ENCODE measurements around the gene RELN. TPM values are rescaled to one million over a fixed set of nuclear protein-coding genes. Genes with fewer than 3 reads are reported as not detected.

Gene RELN
- total RNA-seq, 4 donors from 2014 or later = 2.5 to 10.1 (median 6.5) TPM

DNA sequence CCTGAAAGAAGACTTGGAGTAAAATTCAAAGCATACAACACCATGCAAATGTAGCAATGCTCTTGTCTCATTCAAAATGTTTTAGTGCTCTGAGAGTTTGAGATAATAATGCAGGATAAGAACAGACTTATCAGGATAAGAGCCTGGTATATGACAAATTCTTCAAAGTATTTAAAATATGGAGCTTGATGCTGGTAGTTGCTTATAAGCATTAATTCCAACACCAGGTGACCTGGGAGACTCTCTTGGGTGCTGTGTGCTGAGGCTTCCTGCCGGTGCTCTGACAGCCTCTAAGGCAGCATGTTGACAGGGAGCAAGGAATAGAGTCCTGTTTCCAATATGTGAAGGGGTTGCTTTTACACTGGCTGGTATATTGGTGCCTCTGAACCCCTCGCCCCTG, 508.7 kb downstream of the RELN start:
- WGBS = 64% methylated on average over 2 of the region's 2 CpGs

DNA sequence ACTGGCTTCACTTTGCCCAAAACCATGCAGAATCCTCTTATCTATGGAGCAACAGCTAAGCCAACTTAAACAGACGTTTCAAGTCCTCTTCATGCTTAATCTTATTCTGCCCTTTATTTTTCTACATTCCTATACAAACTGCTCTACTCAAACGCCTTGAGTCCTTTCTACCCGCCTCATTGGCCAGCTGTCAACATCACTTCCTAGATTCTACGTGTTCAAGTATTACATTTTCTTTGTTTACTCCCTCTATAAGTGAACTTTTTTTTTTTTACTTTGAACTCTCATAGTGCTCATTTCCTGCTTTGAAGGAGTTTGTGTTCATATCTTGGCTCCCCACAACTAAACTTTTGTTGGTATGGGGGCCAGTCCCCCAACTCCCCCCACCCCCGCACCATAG, 514.5 kb downstream of the RELN start:
- Histone ChIP-seq H3K4me3 (no peak overlapping the region), H3K36me3 (no peaks in the 10 kb centered on the region), H3K27ac (replicated peaks in 1 of 4) (no peak overlapping the region), H3K9me3 (no peaks in the 10 kb centered on the region), H3K4me1 (no peaks in the 10 kb centered on the region), H3K27me3 (no peaks in the 10 kb centered on the region)
- WGBS = 36% methylated on average over 5 of the region's 5 CpGs
- intact Hi-C loops (cut with DNase I) = no loop called here
- no peak for TF ChIP-seq POLR2AphosphoS5 (IDR thresholded peaks at IDR 0.05)
- no peak for TF ChIP-seq POLR2A (IDR thresholded peaks at IDR 0.05; ENCODE audit: low read depth)
- TF ChIP-seq, protein P1, sequence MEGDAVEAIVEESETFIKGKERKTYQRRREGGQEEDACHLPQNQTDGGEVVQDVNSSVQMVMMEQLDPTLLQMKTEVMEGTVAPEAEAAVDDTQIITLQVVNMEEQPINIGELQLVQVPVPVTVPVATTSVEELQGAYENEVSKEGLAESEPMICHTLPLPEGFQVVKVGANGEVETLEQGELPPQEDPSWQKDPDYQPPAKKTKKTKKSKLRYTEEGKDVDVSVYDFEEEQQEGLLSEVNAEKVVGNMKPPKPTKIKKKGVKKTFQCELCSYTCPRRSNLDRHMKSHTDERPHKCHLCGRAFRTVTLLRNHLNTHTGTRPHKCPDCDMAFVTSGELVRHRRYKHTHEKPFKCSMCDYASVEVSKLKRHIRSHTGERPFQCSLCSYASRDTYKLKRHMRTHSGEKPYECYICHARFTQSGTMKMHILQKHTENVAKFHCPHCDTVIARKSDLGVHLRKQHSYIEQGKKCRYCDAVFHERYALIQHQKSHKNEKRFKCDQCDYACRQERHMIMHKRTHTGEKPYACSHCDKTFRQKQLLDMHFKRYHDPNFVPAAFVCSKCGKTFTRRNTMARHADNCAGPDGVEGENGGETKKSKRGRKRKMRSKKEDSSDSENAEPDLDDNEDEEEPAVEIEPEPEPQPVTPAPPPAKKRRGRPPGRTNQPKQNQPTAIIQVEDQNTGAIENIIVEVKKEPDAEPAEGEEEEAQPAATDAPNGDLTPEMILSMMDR (IDR thresholded peaks at IDR 0.05) = no peak
- no peak for TF ChIP-seq EP300 (IDR thresholded peaks at IDR 0.05)
- DNase-seq (ENCODE audit: extremely low spot score) = no peak

More for the DNA sequence above, 508.7 kb downstream of the RELN start:
- no peaks in the 10 kb centered on the region for H3K27me3 ChIP-seq
- TF ChIP-seq EP300 (IDR thresholded peaks at IDR 0.05) = no peak
- no peak for TF ChIP-seq POLR2AphosphoS5 (IDR thresholded peaks at IDR 0.05)
- TF ChIP-seq POLR2A (IDR thresholded peaks at IDR 0.05; ENCODE audit: low read depth) = no peak
- TF ChIP-seq, protein P1 (IDR thresholded peaks at IDR 0.05) = no peak
- H3K4me3 ChIP-seq = no peak overlapping the region
- no peaks in the 10 kb centered on the region for H3K9me3 ChIP-seq
- intact Hi-C loops (cut with DNase I) = no loop called here
- no peak overlapping the region for H3K27ac ChIP-seq (replicated peaks in 1 of 4)
- H3K36me3 ChIP-seq = no peaks in the 10 kb centered on the region
- DNase-seq (ENCODE audit: extremely low spot score) = no peak
- no peaks in the 10 kb centered on the region for H3K4me1 ChIP-seq

DNA sequence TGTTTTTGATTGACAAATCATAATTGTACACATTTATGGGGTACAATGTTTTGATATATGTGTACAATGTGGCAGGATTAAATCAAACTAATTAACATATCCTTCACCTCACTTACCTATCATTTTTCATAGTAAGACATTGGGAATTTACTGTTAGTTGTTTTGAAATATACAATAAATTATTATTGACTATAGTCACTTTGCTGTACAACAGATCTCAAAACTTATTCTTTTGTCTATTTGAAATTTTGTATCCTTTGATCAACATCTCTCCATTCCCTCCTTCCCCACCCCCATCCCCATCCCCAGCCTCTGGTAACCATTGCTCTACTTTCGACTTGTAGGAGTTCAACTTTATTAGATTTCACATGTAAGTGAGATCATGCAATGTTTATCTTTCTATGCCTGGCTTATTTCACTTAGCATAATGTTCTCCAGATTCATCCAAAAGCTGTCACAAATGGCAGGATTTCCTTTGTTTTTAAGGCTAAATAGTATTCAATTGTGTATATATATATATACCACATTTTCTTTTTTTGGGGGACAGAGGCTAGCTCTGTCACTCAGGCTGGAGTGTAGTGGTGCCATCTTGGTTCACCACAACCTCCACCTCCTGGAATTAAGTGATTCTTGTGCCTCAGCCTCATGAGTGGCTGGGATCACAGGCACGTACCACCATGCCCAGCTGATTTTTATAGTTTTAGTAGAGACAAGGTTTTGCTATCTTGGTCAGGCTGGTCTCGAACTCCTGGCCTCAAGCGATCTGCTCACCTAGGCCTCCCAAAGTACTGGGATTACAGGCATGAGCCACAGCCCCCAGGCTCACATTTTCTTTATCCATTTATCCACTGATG, 520.1 kb downstream of the RELN start:
- intact Hi-C loops (cut with DNase I) = no loop called here
- H3K4me1 ChIP-seq = no peaks in the 10 kb centered on the region
- H3K36me3 ChIP-seq = no peaks in the 10 kb centered on the region
- TF ChIP-seq POLR2A (IDR thresholded peaks at IDR 0.05; ENCODE audit: low read depth) = no peak
- H3K27me3 ChIP-seq = no peaks in the 10 kb centered on the region
- H3K27ac ChIP-seq (replicated peaks in 1 of 4) = no peak overlapping the region
- 75% methylated on average over 4 of the region's 4 CpGs for WGBS
- no peak for DNase-seq (ENCODE audit: extremely low spot score)
- H3K4me3 ChIP-seq = no peak overlapping the region
- H3K9me3 ChIP-seq = no peaks in the 10 kb centered on the region

DNA sequence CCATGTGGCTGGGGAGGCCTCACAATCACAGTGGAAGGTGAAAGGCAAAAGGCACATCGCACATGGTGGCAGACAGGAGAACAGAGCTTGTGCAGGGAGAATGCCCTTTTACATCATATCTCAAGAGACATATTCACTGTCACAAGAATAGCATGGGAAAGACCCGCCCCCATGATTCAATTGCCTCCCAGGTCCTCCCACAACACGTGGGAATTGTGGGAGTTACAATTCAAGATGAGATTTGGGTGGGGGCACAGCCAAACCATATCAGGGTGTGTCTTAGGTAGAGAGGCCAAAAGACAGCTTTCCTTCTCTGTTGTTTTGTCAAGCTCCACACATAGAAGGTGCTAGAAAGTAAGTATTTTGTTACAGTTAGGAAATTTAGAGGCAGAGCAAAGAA, 522.6 kb downstream of the RELN start:
- Histone ChIP-seq H3K27ac (replicated peaks in 1 of 4) (no peak overlapping the region), H3K4me1 (no peaks in the 10 kb centered on the region), H3K4me3 (no peak overlapping the region), H3K36me3 (no peaks in the 10 kb centered on the region), H3K9me3 (no peaks in the 10 kb centered on the region), H3K27me3 (peaks cover 0 to 7% (median 0%) of the 10 kb centered on the region in 4 donors)
- WGBS = 65% methylated on average over 3 of the region's 3 CpGs
- intact Hi-C loops (cut with DNase I) = no loop called here
- TF ChIP-seq POLR2AphosphoS5 (IDR thresholded peaks at IDR 0.05) (no peak), EP300 (IDR thresholded peaks at IDR 0.05) (no peak), POLR2A (IDR thresholded peaks at IDR 0.05; ENCODE audit: low read depth) (no peak)
- TF ChIP-seq, protein P1 (IDR thresholded peaks at IDR 0.05) = no peak
- no peak for DNase-seq (ENCODE audit: extremely low spot score)

DNA sequence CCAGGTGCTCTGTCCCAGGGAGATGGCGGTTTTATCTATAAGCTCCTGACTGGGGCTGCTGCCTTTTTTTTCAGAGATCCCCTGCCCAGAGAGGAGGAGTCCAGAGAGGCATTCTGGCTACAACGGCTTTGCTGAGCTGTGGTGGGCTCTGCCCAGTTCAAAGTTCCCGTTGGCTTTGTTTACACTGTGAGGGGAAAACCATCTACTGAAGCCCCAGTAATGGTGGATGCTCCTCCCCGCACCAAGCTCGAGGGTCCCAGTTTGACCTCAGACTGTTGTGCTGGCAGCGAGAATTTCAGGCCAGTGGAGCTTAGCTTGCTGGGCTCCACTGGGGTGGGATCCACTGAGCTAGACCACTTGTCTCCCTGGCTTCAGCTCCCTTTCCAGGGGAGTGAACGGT, 527.1 kb downstream of the RELN start:
- TF ChIP-seq POLR2AphosphoS5 (IDR thresholded peaks at IDR 0.05) = no peak
- intact Hi-C loops (cut with DNase I) = no loop called here
- 61% methylated on average over 2 of the region's 7 CpGs for WGBS
- no peak overlapping the region for H3K27ac ChIP-seq (replicated peaks in 1 of 4)
- H3K36me3 ChIP-seq = no peaks in the 10 kb centered on the region
- peaks cover 0 to 7% (median 0%) of the 10 kb centered on the region in 4 donors for H3K27me3 ChIP-seq
- H3K4me1 ChIP-seq = no peaks in the 10 kb centered on the region
- no peak overlapping the region for H3K4me3 ChIP-seq
- no peaks in the 10 kb centered on the region for H3K9me3 ChIP-seq
- DNase-seq (ENCODE audit: extremely low spot score) = no peak
